Kidney (tissue), 14 donors: ENCODE data around the gene DPAGT1. TPM values are rescaled to one million over a fixed set of nuclear protein-coding genes. Genes with fewer than 3 reads are reported as not detected.
A peak's percentile ranks its signal among the peaks of the same experiment; 100 is the strongest.
"Not testable (repeated sequence)": the region's sequence is repeated elsewhere in the genome, so short reads cannot be mapped to it uniquely, and the experiment has no call there.

Experiments used
- DNase-seq, 5 donors: peaks; one replicate each; pipeline ENCODE4 v3.0.0-alpha.2; 2013 to 2020
- FAIRE-seq: peaks from 2 replicates; lab custom pipeline; 2012; peaks lifted over from hg19 to GRCh38; lab: Jason Lieb, UNC
- H3K27ac ChIP-seq, 2 donors: one replicate each; pipeline ENCODE4 v1.7.0; 2013; ENCODE audit warnings: low read depth in 2 of 2, low read length in 2 of 2, inconsistent platforms in 1 of 2
- H3K27me3 ChIP-seq: one replicate; pipeline ENCODE4 v1.7.1; 2013; ENCODE audit warnings: low read length, inconsistent platforms; ENCODE audit not compliant: control insufficient read depth, insufficient read depth
- H3K36me3 ChIP-seq, 3 donors: one replicate each; pipeline versions ENCODE4 v1.7.0 to v1.7.1; 2013; ENCODE audit warnings: low read length in 3 of 3, control low read depth in 1 of 3, inconsistent platforms in 1 of 3; ENCODE audit not compliant: insufficient read depth in 3 of 3, control insufficient read depth in 2 of 3
- H3K4me1 ChIP-seq, 3 donors: one replicate each; pipeline versions ENCODE4 v1.7.0 to v1.7.1; 2013; ENCODE audit warnings: low read length in 3 of 3, inconsistent platforms in 1 of 3, low read depth in 1 of 3; ENCODE audit not compliant: control insufficient read depth in 2 of 3, insufficient read depth in 2 of 3
- H3K4me3 ChIP-seq, 3 donors: one replicate each; pipeline versions ENCODE4 v1.7.0 to v1.8.1; 2013; ENCODE audit warnings: low read length in 3 of 3, control low read depth in 1 of 3, inconsistent platforms in 1 of 3
- H3K9ac ChIP-seq, 3 donors: one replicate each; pipeline versions ENCODE4 v1.7.0 to v1.7.1; 2013; ENCODE audit warnings: low read length in 3 of 3, control low read depth in 1 of 3, inconsistent platforms in 1 of 3
- H3K9me3 ChIP-seq, 3 donors: one replicate each; pipeline versions ENCODE4 v1.7.0 to v1.7.1; 2013; ENCODE audit warnings: low read length in 3 of 3, control low read depth in 1 of 3, inconsistent platforms in 1 of 3; ENCODE audit not compliant: control insufficient read depth in 2 of 3, insufficient read depth in 1 of 3
- CTCF ChIP-seq: IDR thresholded peaks from 3 replicates; pipeline ENCODE4 v1.5.1; 2012; ENCODE audit warnings: mild to moderate bottlenecking, moderate library complexity, borderline replicate concordance; ENCODE audit not compliant: insufficient read depth; ENCODE audit errors: extremely low read depth
- intact Hi-C: fragments of 100-400 bp; cut with DNase I; formaldehyde crosslinking; loops from one replicate; pipeline ENCODE4 v1.11.1; 2022
- polyA plus RNA-seq: library from polyadenylated mRNA; stranded (reverse); fragments of 350-450 nt; fragmentation: Illumina TruSeq; extraction: RNeasy Lipid Tissue Mini Kit (QIAGEN cat#74804); gene quantifications from one replicate; pipeline ENCODE4 v1.2.3, GENCODE V29; 2014; ENCODE audit warnings: low read depth, low replicate concordance; ENCODE audit not compliant: insufficient read depth
- total RNA-seq: library from RNA; stranded (reverse); fragmentation: NEBNext Ultra II Directional; extraction: Animal tissue kit (Norgen Biotek cat#: 25700); gene quantifications from one replicate; pipeline ENCODE4 v1.2.1, GENCODE V29; 2021
- donor health status: control.
- donor health status: control.
- donor health status: control.
- donor health status: control.
- donor health status: control.
- donor health status: DM: yes; HTN: yes; CAD: no.
- donor health status: Normal renal cell carcinoma (clear cell type).

Gene DPAGT1
- total and polyA plus RNA-seq, 2 donors from 2014 or later, result 34.8 to 41.0 TPM

- no peak overlapping the region for H3K4me3 ChIP-seq
- H3K9ac ChIP-seq, result no peak overlapping the region
- H3K36me3 ChIP-seq, result no peaks in the 10 kb centered on the region
- intact Hi-C loops, result no loop called here
- no peak for TF ChIP-seq CTCF
- no peak overlapping the region for H3K27ac ChIP-seq
- H3K9me3 ChIP-seq, result no peaks in the 10 kb centered on the region
- no peak for DNase-seq
- FAIRE-seq, result no peak
- H3K4me1 ChIP-seq, result peaks cover 0 to 3% (median 0%) of the 10 kb centered on the region in 3 donors
- H3K27me3 ChIP-seq, result peaks cover 2% of the 10 kb centered on the region
Measured at GRCh38 chr11:119145551-119145950, 43.9 kb upstream of the DPAGT1 start.

- DNase-seq, result peak; percentile 61 to 83 (median 76)
- no peak overlapping the region for H3K27ac ChIP-seq
- no peak overlapping the region for H3K9ac ChIP-seq
- H3K36me3 ChIP-seq, result no peaks in the 10 kb centered on the region
- FAIRE-seq, result no peak
- H3K4me3 ChIP-seq, result no peak overlapping the region
- H3K27me3 ChIP-seq, result peaks cover 2% of the 10 kb centered on the region
- intact Hi-C loops, result no loop called here
- peak; percentile 78 for TF ChIP-seq CTCF
- H3K9me3 ChIP-seq, result no peaks in the 10 kb centered on the region
- H3K4me1 ChIP-seq, result peaks cover 0 to 3% (median 0%) of the 10 kb centered on the region in 3 donors
Measured at GRCh38 chr11:119144825-119145486, 43.3 kb upstream of the DPAGT1 start.

- H3K27me3 ChIP-seq, H3K9ac ChIP-seq, H3K36me3 ChIP-seq, FAIRE-seq, DNase-seq, H3K4me1 ChIP-seq, H3K27ac ChIP-seq, H3K4me3 ChIP-seq, intact Hi-C loops, H3K9me3 ChIP-seq: not testable (repeated sequence)
Measured at GRCh38 chr11:119139276-119139675, 37.6 kb upstream of the DPAGT1 start.

- H3K9ac ChIP-seq, result no peak overlapping the region
- H3K36me3 ChIP-seq, result peaks cover 5 to 31% (median 29%) of the 10 kb centered on the region in 3 donors
- no peaks in the 10 kb centered on the region for H3K27me3 ChIP-seq
- TF ChIP-seq CTCF, result peak; percentile 56
- no peak for FAIRE-seq
- no peak overlapping the region for H3K4me3 ChIP-seq
- peaks cover 0 to 2% (median 0%) of the 10 kb centered on the region in 3 donors for H3K4me1 ChIP-seq
- no peak for DNase-seq
- no peaks in the 10 kb centered on the region for H3K9me3 ChIP-seq
- H3K27ac ChIP-seq, result no peak overlapping the region
- intact Hi-C loops, result no loop called here
Measured at GRCh38 chr11:119134389-119134978, 32.8 kb upstream of the DPAGT1 start.
